Lower lobe of right lung (tissue), 2 donors: ENCODE measurements around the gene CSF1. TPM values are rescaled to one million over a fixed set of nuclear protein-coding genes. Genes with fewer than 3 reads are reported as not detected.

Source experiments
- ATAC-seq, 2 donors: fragments of 200-7000 bp; cut with Tn5 transposase; one replicate each; pipeline ENCODE4 v1.9.1; 2020 to 2022; ENCODE audit warnings: mild to moderate bottlenecking in 2 of 2, moderate library complexity in 2 of 2
- DNase-seq: peaks from one replicate; pipeline ENCODE4 v3.0.0-alpha.2; 2020
- H3K27ac ChIP-seq: fragments of 200-600 bp; one replicate; pipeline ENCODE4 v1.8.0; 2022
- H3K27me3 ChIP-seq: fragments of 200-600 bp; one replicate; pipeline ENCODE4 v1.8.0; 2022; ENCODE audit warnings: low read depth
- H3K36me3 ChIP-seq: fragments of 200-600 bp; one replicate; pipeline ENCODE4 v1.8.0; 2022; ENCODE audit warnings: mild to moderate bottlenecking
- H3K4me1 ChIP-seq: fragments of 200-600 bp; one replicate; pipeline ENCODE4 v1.8.0; 2022
- H3K4me3 ChIP-seq: fragments of 200-600 bp; one replicate; pipeline ENCODE4 v1.8.0; 2022; ENCODE audit warnings: mild to moderate bottlenecking
- H3K9me3 ChIP-seq: fragments of 200-600 bp; one replicate; pipeline ENCODE4 v1.8.0; 2022
- intact Hi-C: fragments of 100-400 bp; cut with DNase I; formaldehyde crosslinking; loops from one replicate; pipeline ENCODE4 v1.11.0; 2022
- total RNA-seq: library from RNA; stranded (reverse); fragmentation: NEBNext Ultra II Directional; extraction: Animal tissue kit (Norgen Biotek cat#: 25700); gene quantifications from one replicate; pipeline ENCODE4 v1.2.1, GENCODE V29; 2021
- TF ChIP-seq, protein P1 (sequence below): fragments of 200-600 bp; IDR thresholded peaks from one replicate; pipeline ENCODE4 v1.8.0; 2022; ENCODE audit warnings: antibody characterized with exemption, mild to moderate bottlenecking
- donor health status: DM: no; HTN: yes; CAD: no; lungs with severe emphysema.

CSF1 gene
- total RNA-seq, 1 donor from 2014 or later = 64.3 TPM

DNA sequence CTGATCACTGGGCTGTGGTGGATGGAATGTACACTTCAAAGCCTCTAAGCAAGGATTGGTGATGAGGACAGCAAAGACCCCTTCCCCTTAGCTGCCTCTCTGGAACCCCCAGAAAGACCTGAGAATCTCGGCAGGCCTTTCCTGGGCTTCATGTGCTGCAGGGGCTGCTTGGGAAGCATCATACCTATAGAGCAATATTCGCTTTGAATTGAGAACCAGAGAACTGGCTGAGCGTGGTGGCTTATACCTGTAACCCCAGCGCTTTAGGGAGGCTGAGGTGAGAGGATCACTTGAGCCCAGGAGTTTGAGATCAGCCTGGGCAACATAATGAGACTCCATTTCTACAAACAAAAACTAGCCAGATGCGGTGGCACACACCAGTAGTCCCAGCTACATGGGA lies 22.0 kb downstream of the CSF1 start:
- TF ChIP-seq, protein P1, sequence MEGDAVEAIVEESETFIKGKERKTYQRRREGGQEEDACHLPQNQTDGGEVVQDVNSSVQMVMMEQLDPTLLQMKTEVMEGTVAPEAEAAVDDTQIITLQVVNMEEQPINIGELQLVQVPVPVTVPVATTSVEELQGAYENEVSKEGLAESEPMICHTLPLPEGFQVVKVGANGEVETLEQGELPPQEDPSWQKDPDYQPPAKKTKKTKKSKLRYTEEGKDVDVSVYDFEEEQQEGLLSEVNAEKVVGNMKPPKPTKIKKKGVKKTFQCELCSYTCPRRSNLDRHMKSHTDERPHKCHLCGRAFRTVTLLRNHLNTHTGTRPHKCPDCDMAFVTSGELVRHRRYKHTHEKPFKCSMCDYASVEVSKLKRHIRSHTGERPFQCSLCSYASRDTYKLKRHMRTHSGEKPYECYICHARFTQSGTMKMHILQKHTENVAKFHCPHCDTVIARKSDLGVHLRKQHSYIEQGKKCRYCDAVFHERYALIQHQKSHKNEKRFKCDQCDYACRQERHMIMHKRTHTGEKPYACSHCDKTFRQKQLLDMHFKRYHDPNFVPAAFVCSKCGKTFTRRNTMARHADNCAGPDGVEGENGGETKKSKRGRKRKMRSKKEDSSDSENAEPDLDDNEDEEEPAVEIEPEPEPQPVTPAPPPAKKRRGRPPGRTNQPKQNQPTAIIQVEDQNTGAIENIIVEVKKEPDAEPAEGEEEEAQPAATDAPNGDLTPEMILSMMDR = no peak
- DNase-seq (no peak), ATAC-seq (no peak)
- intact Hi-C loops = no loop called here
- H3K27me3 ChIP-seq = no peaks in the 10 kb centered on the region
- peaks cover 28% of the 10 kb centered on the region for H3K36me3 ChIP-seq
- H3K9me3 ChIP-seq = no peaks in the 10 kb centered on the region
- H3K4me3 ChIP-seq = no peak overlapping the region
- peaks cover 49% of the 10 kb centered on the region for H3K4me1 ChIP-seq
- H3K27ac ChIP-seq = no peak overlapping the region

DNA sequence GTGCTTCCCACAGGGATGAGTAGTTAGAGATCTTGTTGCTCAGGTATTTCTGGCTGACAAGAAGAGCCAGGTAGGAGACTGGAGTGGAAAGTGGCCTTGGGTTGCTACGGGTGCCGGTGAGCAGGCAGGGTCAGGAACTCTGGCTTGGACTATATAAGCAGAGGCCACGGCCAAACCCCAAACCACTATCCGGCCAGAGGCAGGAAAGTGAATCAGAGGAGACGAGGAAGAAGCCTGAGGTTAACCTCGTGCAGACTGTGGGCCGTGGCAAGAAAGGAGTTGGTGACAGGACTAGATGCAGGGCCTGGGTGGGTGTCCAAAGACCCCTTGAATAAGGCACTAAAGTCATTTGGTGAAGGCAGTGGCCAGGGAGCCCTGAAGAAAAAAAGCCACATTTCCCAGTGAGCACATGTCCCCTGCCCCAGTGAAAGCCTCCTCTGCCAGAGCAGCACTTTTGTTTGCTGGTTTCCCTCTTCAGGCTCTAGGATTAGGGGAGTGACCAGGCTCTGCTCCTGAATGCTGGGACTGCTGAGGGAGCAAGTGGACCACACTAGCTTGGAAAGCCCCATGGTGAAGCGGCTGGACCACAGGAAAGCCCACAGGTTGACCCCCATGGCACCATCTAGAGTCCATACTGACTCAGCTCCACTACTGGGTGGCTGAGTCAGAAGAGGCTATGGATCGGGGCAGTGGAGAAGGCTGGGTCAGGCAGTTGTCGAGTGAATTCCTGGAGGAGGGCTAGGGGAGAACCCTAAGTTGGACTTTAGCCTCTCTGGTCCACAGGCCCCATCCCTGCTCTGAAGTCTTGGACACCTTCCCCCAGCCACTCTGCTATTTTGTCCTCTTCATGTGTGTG lies 23.4 kb downstream of the CSF1 start:
- Histone ChIP-seq H3K4me1 (peaks cover 35% of the 10 kb centered on the region), H3K9me3 (peaks cover 3% of the 10 kb centered on the region), H3K27ac (peak overlapping the region; percentile 20), H3K4me3 (no peak overlapping the region), H3K36me3 (peaks cover 14% of the 10 kb centered on the region), H3K27me3 (no peaks in the 10 kb centered on the region)
- DNase-seq (no peak), ATAC-seq (peak; percentile 27 to 33)
- TF ChIP-seq, protein P1 = no peak
- intact Hi-C loops = no loop called here

DNA sequence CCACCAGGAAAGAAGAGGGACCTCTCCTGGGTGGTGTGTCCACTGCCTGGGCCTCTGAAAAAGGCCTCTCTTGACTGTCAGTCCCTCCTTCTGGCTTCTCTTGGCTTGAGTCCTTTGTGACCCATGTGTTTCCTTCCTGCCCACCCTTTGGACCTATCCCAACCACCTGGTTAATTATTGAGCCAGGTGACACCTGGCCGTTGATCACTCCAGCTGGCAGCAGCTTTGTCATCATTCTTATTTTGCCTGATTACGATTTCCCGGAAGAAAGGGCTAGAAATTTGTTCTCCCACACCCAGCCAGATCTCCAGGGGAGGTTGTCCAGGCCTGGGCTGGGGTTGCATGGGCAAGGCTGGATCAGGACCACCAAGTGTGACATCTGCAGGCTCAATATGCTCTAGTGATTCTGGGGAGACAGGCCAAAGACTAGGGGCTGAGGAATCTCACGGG lies 24.8 kb downstream of the CSF1 start:
- DNase-seq = no peak
- no peak overlapping the region for H3K27ac ChIP-seq
- H3K27me3 ChIP-seq = no peaks in the 10 kb centered on the region
- H3K36me3 ChIP-seq = peaks cover under 1% of the 10 kb centered on the region
- peaks cover 21% of the 10 kb centered on the region for H3K4me1 ChIP-seq
- intact Hi-C loops = no loop called here
- no peak for ATAC-seq
- TF ChIP-seq, protein P1 = no peak
- H3K4me3 ChIP-seq = no peak overlapping the region
- peaks cover 3% of the 10 kb centered on the region for H3K9me3 ChIP-seq

DNA sequence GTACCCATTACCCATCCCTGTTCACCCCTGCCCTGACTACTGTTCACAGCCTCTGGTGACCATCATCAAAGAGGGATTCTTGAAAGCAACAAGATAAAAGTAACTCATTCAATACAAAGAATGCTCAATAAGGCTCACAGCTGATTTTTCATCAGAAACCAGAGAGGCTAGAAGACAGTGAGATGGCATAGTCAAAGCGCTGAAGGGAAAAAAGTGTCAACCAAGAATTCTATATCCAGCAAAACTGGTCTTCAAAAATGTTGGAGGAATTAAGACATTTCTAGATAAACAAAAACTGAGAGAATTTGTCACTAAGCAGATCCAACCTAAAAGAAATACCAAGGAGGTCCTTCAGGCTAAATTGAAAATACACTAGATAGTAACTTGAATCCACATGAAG lies 27.1 kb downstream of the CSF1 start:
- H3K36me3 ChIP-seq = no peaks in the 10 kb centered on the region
- DNase-seq (no peak), ATAC-seq (no peak)
- intact Hi-C loops = no loop called here
- no peak overlapping the region for H3K4me3 ChIP-seq
- H3K27ac ChIP-seq = no peak overlapping the region
- peaks cover 8% of the 10 kb centered on the region for H3K4me1 ChIP-seq
- TF ChIP-seq, protein P1 = no peak
- H3K9me3 ChIP-seq = peaks cover 3% of the 10 kb centered on the region
- no peaks in the 10 kb centered on the region for H3K27me3 ChIP-seq

DNA sequence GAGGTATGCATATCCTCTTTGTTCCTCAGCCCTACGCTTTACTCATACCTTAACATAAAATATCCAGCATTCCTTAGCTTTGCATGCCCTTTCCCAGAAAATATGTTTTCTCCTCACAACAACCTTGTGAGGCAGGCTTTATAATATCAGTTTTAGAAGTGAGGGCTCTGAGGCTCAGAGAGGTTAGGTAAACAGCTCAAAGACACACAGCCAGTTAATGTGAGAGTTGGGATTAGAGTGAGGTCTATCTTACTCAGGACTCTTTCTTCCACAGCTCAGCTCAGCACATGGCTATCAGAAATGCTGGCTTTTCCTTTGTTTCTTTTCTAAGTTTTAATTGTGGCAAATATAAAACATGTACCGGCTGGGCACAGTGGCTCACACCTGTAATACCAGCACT lies 27.9 kb downstream of the CSF1 start:
- Histone ChIP-seq H3K4me3 (no peak overlapping the region), H3K27me3 (no peaks in the 10 kb centered on the region), H3K4me1 (peaks cover 8% of the 10 kb centered on the region), H3K9me3 (peaks cover 3% of the 10 kb centered on the region), H3K27ac (no peak overlapping the region), H3K36me3 (no peaks in the 10 kb centered on the region)
- intact Hi-C loops = no loop called here
- no peak for ATAC-seq
- no peak for DNase-seq
- TF ChIP-seq, protein P1 = no peak
